ENCODE results near the gene ATPAF1.

GRCh38 chr1:46595127-46595526 is 73.0 kb downstream of the ATPAF1 start:
- TF ChIP-seq POLR2AphosphoS5 (IDR thresholded peaks at IDR 0.05): no peak
- TF ChIP-seq POLR2A (IDR thresholded peaks at IDR 0.05): no peak
- TF ChIP-seq CTCF (IDR thresholded peaks at IDR 0.05): no peak

Data from transverse colon (tissue), 4 donors.